ENCODE data around the gene ECT2. TPM values are rescaled to one million over a fixed set of nuclear protein-coding genes. Genes with fewer than 3 reads are reported as not detected.
"Not testable (repeated sequence)": the region's sequence is repeated elsewhere in the genome, so short reads cannot be mapped to it uniquely, and the experiment has no call there.

Gene ECT2
- total RNA-seq, 2 donors from 2014 or later: 5.6 to 5.8 TPM

DNA sequence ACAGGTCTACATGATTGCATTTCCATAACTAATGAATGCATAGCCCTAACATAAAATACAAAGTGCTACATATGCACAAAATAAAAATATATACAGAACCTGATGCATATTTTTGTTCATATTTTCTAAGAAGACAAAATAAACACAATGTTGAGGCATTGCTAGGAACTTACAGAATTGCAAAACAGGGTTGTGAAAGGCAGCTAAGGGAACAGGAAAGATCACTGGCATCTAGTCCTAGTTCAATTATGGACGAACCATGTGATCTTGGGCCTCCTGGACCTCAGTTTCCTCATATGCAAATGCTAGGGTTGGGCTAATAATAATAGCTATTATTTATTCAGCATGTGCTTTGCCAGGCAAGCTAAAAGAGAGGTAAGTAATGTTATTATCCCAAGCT lies 24.1 kb upstream of the ECT2 start:
- DNase-seq: no peak
- ATAC-seq: no peak
- intact Hi-C loops (cut with DNase I): no loop called here

DNA sequence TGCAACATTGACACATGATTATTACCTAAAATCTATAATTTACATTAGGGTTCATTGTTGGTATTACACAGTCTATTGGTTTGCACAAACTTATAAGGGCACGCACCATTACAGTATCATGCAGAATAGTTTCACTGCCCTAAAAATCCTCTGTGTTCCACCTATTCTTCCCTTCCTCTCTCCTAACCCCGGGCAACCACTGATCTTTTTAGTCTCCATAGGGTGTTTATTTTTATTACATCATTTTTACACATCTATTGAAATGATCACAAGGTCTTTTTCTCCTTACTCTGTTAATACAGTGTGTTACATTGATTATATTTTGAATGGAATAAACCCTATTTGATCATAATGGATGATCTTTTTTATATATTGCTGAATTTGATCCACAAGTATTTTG lies 15.5 kb upstream of the ECT2 start:
- ATAC-seq (no peak), DNase-seq (no peak)
- intact Hi-C loops (cut with DNase I): no loop called here

DNA sequence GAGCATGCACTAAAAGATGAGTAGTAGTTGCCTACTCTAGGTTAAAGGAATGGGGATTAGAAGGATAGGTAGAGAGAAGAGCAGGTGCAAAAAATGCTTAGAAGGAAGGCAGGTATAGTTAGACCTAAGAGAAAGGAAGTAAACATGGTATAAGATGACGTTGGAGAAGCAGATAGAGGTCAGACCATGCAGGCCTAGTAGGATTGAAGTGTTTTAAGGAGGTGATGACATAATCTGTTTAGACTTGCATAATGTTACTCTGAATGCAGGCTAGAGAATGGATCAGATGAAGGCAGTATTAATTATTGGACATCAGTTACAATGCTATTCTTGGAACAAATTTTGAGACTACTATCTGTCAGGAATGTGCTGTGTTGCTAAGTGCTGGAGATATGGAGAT lies 11.1 kb upstream of the ECT2 start:
- ATAC-seq (no peak), DNase-seq (no peak)
- intact Hi-C loops (cut with DNase I): no loop called here

DNA sequence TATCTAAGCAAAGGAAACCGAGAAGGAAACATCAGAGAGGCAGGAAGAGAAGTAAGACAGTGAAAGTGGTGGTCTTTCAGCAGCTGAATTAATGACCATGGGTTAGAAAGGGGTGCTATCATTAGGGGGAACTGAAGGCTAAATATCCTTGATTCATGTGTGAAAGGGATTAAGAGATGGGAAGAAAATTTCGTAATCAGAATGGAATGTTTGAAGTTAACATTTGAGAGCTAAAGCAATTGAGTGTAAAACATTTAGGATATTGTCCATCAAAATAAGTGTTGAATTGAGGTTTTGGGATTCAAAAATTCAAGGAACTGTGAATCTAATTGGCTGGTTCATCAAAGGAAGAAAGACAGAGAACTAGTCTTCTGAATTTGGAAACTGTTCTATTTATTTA lies 4.1 kb upstream of the ECT2 start:
- DNase-seq: no peak
- intact Hi-C loops (cut with DNase I): no loop called here
- no peak for ATAC-seq

DNA sequence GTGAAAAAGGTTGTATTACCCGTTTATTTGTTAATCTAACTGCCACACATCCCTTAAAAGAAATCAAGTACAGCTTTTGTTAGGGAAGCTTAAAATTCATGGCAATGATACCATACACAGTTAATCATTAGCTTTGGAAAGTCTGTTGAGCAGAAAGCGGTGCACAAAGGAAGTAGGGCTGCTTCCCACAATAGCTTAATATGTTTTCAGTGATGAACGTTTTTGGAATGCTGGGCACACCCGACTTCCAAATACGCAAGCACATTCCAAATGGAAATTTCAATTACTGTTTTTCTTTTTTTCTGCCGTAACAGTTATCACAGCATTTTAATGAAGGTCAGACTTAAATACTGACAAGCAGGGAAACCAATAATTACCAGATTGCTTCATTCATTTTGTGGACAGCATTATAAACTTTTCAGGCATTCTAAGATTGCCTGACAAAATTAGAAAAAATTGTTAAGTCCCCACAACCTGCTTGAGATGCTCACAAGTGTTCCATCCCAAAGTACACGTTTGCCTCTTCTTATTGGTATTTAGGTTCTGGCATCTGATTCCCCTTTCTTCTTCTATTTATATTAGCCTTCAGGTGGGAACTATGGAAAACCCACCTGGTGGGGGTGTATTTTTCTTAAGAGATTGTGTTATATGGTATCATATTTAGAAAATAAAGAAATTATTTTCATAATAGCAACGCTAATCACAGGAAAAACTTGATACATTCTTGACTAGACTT lies 1.1 kb upstream of the ECT2 start:
- ATAC-seq (peak in 1 of 2 donors; percentile 64), DNase-seq (peak; percentile 25)
- intact Hi-C loops (cut with DNase I): no loop called here

DNA sequence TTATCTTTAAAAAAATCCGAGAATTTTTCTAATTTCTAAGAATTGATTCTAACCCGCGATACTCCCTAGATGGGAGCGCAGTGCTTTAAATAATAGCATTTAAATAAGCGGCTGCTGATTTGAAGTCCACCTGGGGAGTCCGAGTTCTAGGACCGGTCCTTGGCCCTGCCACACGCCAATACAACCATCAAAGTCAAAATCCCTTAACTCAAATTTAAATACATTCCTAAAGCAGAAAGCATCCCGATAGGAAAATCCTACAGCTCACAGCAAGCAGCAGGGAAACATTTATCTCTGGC lies 508 bp upstream of the ECT2 start:
- peak in 1 of 2 donors; percentile 0 for ATAC-seq
- intact Hi-C loops (cut with DNase I): loop anchor here in 1 of 2 donors (1.0 kb wide), 1 partner anchor 76 kb away; no protein-coding TSS in a partner anchor
- no peak for DNase-seq

DNA sequence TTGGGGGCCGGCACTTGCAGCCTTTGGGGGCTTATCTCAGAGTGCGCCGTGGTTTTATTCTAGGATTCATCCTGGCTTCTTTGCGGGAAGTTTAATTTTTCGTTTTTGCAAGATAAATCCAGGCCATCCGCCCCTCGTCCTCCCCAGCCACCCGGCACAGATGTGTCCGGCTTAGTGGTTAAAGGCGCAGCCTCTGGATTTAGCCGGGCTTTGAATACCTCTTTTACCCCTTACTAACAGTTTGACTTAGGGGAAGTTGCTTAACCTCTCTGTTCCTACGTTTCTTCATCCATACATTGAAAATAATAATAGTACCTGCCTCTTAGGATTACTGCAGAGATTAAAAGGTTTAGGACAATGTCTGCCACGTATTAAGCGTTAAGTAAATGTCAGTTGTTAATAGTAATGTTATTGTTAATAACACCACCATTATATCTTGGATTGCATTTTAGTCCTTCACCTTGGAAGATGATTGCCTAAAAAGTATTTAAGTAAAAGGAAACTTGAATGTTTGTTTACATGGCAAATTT lies 714 bp downstream of the ECT2 start:
- no peak for DNase-seq
- intact Hi-C loops (cut with DNase I): no loop called here
- peak in 1 of 2 donors; percentile 30 for ATAC-seq

DNA sequence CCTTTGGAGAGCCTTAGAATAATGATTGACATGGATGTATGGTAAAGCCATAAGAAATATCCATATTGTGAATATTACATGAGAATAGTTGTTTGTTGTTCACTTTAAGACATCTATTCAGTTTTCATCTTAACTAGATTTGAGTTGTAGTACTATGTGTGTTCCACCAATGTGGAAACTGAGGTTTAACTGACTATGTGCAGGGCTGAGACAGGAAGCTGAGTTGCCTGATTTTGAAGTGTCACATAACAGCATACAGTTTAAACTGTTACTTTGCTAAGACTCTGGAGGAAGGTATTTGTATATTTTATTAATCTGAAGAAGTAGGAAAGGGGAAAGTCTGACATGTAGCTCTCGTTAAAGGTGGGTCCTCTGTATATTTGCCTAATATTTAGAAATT lies 2.1 kb downstream of the ECT2 start:
- no peak for DNase-seq
- intact Hi-C loops (cut with DNase I): no loop called here
- ATAC-seq: no peak

DNA sequence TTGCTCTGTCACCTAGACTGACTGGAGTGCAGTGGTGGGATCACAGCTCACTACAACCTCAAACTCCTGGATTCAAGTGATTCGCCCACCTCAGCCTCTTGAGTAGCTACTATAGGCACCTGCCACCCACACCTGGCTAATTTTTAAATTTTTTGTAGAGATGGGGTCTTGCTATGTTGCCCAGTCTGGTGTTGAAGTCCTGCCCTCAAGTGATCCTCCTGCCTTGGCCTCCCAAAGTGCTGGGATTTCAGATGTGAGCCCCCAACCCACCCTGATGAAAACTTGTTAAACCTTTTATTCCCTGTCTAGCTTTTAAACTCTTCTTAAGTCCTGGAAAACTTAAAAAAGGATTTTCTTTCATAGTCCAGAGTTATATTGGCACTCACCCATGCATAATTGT lies 2.6 kb downstream of the ECT2 start:
- intact Hi-C loops (cut with DNase I): no loop called here
- DNase-seq (no peak), ATAC-seq (no peak)

DNA sequence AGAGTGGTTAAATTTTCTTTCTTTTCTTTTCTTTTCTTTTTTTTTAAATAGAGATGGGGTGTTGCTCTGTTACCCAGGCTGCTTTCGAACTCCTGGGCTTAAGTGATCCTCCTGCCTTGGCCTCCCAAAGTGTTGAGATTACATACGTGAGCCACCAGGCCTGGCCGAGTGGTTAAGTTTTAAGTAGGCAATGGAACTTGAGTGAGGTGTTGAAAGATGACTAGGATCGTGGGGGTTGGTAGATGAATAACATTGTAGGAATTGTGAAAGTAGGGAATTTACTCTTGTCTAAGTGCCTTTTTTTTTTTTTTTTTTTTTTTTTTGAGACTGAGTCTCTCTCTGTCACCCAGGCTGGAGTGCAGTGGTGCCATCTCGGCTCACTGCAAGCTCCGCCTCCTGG lies 9.9 kb downstream of the ECT2 start:
- ATAC-seq; DNase-seq; intact Hi-C loops (cut with DNase I): not testable (repeated sequence)

DNA sequence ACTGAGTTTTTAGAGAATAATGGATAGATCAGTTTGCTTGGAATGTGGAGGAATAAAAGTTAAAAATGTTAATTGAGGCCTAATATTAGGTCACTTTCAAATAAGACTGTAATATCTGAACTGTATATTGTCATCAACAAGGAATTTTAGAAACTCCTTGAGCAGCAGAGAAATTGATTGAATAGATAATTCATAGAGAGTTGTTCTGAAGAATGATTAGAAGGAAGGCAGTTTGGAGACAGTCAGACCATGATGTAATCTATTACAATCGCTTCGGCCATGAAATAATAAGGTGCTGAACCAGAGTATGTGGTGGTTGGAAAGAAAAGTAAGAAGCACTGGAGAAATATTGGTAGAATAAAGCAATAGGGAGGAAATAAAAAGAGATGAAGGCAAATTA lies 15.7 kb downstream of the ECT2 start:
- DNase-seq: no peak
- intact Hi-C loops (cut with DNase I): no loop called here

DNA sequence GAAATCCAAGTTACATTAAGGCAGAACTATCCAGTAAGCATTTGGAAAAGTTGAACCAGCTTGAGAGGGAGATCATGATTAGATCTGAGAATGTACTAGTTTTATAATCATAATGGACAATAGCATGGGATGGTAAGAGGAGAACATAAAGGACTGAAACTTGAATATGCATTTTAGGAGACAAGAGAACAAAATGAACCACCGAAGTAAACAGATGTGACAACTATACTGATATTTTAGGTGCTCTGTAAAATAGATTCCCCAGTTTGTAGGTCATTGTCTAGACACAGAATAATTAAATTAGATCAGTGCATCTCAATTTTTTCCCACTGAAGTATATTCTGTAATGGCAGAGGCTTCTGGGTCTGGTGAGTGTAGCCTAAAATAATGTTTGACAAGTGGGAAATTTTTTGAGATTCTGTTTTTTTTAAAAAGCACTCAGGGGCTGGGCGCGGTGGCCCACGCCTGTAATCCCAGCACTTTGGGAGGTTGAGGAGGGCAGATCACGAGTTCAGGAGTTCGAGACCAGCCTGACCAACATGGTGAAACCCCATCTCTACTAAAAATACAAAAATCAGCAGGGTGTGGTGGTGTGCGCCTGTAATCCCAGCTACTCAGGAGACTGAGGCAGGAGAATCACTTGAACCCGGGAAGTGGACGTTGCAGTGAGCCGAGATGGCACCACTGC lies 16.3 kb downstream of the ECT2 start:
- ATAC-seq (no peak), DNase-seq (no peak)
- intact Hi-C loops (cut with DNase I): no loop called here

More for the DNA sequence above, 15.7 kb downstream of the ECT2 start:
- ATAC-seq: no peak

DNA sequence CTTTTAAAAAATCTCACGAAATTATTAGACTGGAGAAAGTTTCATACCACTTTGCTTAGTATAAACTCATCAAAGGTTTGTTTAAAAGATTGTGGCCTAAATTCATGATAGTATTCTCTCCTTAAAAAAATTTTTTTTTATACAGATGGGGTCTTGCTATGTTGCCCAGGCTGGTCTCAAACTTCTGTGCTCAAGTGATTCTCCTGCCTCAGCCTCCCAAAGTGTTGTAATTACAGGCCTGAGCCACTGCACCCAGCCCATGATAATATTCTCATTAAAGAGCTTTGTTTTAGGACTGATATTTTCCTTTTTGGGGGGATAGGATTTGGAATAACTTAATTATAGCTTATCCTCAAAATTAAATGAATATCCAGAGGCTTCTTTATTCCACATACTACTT lies 19.9 kb downstream of the ECT2 start:
- DNase-seq (no peak), ATAC-seq (no peak)
- intact Hi-C loops (cut with DNase I): no loop called here

DNA sequence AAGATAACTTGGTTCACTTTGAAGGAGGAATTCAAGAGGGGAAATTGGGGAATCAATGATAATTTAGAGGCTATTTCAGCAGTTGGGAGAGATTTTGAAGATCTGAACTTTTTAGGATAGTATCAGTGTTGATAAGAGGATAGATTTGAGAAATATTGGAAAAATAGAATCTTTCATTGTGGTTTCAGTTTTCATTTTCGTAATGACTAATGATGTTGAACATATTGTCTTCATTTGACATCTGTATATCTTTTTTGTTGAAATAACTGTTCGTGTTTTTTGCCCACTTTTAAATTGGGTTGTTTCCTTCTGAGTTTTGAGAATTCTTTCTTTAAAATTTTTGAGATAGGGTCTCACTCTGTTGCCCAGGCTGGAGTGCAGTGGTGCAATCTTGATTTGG lies 21.1 kb downstream of the ECT2 start:
- intact Hi-C loops (cut with DNase I): no loop called here
- DNase-seq (no peak), ATAC-seq (no peak)

DNA sequence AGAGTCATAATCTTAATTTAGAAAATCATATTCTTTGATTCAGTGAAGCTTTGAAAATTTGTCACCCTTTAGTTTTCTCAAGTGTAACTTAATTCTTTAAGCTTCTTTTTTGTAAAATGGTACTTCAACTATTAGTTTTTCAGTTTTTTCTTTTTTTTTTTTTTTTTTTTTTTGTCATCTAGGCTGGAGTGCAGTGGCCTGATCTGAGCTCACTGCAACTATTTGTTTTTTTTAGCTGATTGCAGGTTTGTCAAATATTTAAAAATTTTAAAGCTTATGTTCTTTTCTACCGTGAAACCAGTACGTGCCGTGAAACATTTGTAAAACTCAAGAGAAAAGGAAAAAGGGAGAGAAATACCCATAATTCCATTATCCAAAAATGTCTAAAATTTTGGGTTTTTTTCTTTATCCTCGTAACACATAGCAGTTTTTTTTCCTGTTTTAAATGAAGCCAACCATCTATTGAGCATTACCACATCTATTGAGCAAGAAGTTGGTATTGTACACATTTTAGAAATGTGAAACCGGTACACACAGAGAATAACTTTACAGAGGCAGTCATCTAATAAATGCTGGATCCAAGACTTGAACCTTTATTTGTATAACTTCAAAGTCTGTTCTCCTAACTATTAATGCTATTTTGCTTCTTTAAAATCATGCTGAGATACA lies 25.7 kb downstream of the ECT2 start:
- DNase-seq (no peak), ATAC-seq (no peak)
- intact Hi-C loops (cut with DNase I): no loop called here

DNA sequence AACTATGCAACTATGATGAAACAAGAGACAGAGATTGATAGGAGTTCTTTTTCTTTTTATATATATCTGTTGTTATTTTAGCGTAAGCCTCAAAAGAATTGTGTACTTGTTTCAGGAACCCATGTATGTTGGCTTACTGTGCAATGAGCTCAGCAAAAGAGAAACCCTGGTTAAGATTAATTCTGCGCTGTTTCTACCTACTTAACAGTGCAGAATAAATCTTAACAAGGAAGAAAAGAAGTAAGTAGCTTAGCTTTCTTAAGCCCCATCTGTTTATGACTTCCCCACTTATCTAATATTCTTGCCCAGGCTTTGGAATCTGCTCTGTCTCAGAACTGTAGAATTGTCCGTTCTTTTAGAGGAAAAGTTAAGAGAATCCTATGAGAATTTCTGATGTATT lies 27.4 kb downstream of the ECT2 start:
- intact Hi-C loops (cut with DNase I): no loop called here
- DNase-seq (no peak), ATAC-seq (no peak)

DNA sequence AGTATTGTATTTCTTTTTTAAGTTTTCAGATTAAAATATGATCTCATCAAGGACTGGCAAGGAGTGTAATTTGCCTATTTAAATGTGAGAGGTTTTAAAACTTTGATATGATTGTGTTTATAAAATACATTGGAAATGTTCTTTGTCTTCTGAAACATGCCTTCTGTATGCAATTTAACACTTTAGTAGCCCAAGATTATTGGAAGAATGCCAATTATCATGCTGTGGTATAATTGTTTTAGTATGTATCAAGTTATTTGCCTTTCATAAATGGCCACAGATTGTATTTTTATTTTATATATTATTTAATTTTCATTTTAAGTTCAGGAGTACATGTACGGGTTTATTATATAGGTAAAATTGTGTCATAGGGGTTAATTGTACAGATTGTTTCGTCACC lies 31.7 kb downstream of the ECT2 start:
- no peak for ATAC-seq
- no peak for DNase-seq

DNA sequence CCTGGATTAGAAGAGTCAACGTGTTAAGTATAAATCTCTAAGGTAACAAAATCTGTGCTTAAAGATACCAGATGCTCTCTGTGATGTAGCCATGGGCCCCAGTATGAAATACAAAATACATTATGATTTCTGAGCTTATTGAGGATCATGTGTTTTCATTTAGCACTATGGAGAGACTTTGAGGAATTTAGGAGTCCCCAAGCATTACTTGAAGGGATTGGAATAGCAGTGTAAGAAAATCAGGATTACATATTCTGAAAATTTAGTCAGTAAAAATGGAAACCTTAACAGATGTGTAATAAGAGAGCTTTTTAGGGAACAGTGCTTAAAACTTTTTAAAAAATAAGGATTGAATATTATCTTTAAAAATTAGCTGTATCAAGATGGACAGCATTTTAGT lies 35.5 kb downstream of the ECT2 start:
- ATAC-seq (no peak), DNase-seq (no peak)
- intact Hi-C loops (cut with DNase I): no loop called here

More for the DNA sequence above, 31.7 kb downstream of the ECT2 start:
- intact Hi-C loops (cut with DNase I): no loop called here

DNA sequence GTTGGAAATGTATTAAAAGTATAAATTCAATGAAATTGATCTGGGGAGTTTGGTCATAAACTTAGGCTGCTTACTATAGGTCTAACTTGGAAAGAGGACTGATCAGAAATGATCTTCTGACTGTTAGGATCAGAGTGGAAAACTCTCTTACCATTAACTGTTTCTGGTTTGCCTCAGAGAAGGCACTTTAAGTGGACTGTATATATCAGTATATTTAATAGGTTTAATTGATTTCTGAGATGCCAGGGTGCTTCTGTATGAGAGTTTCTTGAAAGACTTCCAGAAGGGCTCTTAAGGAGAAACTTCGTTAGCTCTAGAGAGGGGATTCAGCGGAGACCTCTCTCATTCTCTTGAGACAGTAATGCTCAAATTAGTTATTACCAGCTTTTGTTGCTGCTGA lies 36.5 kb downstream of the ECT2 start:
- intact Hi-C loops (cut with DNase I): no loop called here
- DNase-seq: no peak
- ATAC-seq: no peak

DNA sequence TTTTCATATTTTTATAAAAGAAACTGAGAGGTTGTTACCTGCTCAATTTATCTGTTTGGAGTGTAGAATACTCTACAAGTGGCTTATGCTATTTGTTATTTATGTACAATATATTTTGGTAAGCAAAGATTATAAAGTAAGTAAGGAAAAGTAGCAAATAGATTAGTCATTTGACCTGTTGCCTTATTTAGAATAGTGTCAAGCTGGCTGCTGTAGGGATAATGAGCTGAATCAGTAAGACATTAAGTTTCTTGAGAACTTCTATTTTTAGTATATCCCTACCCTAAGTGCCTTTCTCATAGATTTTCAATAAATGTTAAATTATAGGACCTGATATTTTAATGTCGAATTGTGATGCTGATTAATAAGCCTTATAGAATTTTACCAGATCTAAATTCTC lies 37.2 kb downstream of the ECT2 start:
- no peak for ATAC-seq
- DNase-seq: no peak
- intact Hi-C loops (cut with DNase I): no loop called here

All from left cardiac atrium (tissue), 4 donors.